COLO829 (cell line): ENCODE results near the gene RCN1.

ENCODE experiments used
- DNase-seq: peaks from one replicate; pipeline ENCODE4 v3.0.0; 2012; ENCODE audit warnings: low spot score

Gene RCN1

GRCh38 chr11:32153747-32154146 lies 62.9 kb downstream of the RCN1 start:
- DNase-seq: no peak

- no peak for DNase-seq
Measured at GRCh38 chr11:32154275-32154674, 63.4 kb downstream of the RCN1 start.
